Measurements from ENCODE around the gene SPTBN4.

Gene SPTBN4

DNA sequence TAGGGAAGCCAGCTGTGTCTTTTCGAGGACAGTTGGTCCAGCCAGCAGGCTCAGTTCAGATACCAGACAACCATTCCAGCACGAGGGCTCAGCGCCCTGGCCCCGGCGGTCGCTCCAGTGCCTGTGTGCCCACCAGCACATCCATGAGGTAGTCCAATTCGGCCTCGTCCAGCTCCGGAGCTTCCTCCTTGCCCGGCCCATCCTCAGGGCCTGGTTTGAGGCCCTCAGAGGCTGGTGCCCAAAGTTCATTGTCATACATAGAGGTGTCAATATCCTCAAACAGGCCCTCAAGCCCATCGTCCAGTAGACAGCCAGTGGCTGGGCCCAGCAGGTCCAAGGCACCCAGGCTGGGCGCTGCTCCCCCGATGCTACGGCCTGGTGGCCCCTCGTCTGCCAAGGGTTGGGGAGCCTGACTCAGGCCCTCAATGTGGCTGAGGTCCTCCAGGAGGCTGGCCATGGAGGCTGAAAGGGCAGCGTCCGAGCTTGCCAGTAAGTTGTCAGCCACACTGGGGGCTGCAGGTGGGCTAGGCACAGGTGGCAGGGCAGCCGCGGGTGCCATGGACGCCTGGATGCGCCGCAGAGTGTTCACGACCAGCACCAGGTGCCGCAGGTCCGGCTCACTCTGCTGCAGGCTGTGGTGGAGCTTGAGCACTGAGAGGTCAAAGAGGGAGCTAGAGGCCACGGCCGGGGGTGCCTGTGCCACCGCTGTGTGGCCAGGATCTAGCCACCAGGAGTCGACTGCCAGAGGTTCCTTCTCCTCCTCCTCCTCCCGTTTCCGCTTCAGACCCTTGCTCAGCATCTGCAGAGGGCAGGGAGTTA is 43.8 kb upstream of the SPTBN4 start:
- Histone ChIP-seq H3K18ac (ENCODE audit: low read length) (peak overlapping the region; percentile 65), H3K27ac (replicated peaks; ENCODE audit: low read length) (no peak overlapping the region), H2AK5ac (ENCODE audit: low read depth, low read length) (peak overlapping the region; percentile 43), H3K27me3 (ENCODE audit: control insufficient read depth in 3 of 3, insufficient read depth in 3 of 3, low read depth in 1 of 3, low read length in 3 of 3) (no peaks in the 10 kb centered on the region), H3K4me3 (ENCODE audit: low read length in 2 of 2) (no peak overlapping the region), H2BK15ac (ENCODE audit: low read length) (peak overlapping the region; percentile 87), H3K36me3 (replicated peaks in 1 of 2; ENCODE audit: control insufficient read depth in 2 of 2, insufficient read depth in 2 of 2, low read length in 2 of 2) (peaks cover 1 to 14% of the 10 kb centered on the region in 2 donors), H3K9me3 (replicated peaks in 1 of 2; ENCODE audit: control insufficient read depth in 2 of 2, insufficient read depth in 1 of 2, low read depth in 1 of 2, low read length in 2 of 2) (no peaks in the 10 kb centered on the region), H4K91ac (ENCODE audit: low read depth, low read length, poor library complexity) (peak overlapping the region; percentile 32), H3K4ac (ENCODE audit: low read length) (no peak overlapping the region), H2BK12ac (ENCODE audit: low read length) (peak overlapping the region; percentile 28), H2BK120ac (ENCODE audit: low read depth, low read length) (no peak overlapping the region), H3K4me1 (ENCODE audit: control insufficient read depth in 2 of 2, insufficient read depth in 1 of 2, low read depth in 1 of 2, low read length in 2 of 2) (peaks cover 3 to 5% of the 10 kb centered on the region in 2 donors), H3K9ac (ENCODE audit: low read depth, low read length, poor library complexity) (peak overlapping the region; percentile 10), H3K79me1 (ENCODE audit: low read depth, low read length) (peaks cover 2% of the 10 kb centered on the region), H3K23ac (ENCODE audit: low read depth, low read length, poor library complexity) (peak overlapping the region; percentile 76), H2BK5ac (ENCODE audit: low read length) (no peak overlapping the region), H3K4me2 (ENCODE audit: insufficient read depth, low read length, poor library complexity, severe bottlenecking) (no peak overlapping the region), H3K14ac (ENCODE audit: low read length) (no peak overlapping the region), H2AFZ (ENCODE audit: low read length) (no peak overlapping the region), H4K8ac (ENCODE audit: low read depth, low read length) (no peak overlapping the region)
- no CpG with 5 or more reads among the region's 31 CpGs for WGBS, 2 donors (ENCODE audit: extremely low coverage in 2 of 2, insufficient read length in 2 of 2, insufficient replicate concordance in 1 of 2)
- DNase-seq (ENCODE audit: low spot score): no peak

DNA sequence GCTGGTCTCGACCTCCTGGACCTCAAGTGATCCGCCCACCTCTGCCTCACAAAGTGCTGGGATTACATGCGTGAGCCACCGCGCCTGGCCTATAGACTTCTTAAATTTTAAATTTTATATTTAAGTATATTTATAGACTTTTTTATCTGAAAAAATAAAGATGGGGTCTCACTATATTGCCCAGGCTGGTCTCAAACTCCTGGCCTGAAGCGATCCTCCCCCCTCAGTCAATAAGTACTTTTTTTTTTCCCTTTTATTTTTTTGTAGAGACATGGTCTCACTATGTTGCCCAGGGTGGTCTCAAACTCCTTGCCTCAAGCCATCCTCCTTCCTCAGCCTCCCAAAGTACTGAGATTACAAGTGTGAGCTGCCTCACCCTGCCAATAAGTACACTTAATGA is 42.9 kb upstream of the SPTBN4 start:
- no peak overlapping the region for H2BK15ac ChIP-seq (ENCODE audit: low read length)
- no peak for DNase-seq (ENCODE audit: low spot score)
- no peak overlapping the region for H4K91ac ChIP-seq (ENCODE audit: low read depth, low read length, poor library complexity)
- H3K14ac ChIP-seq (ENCODE audit: low read length): no peak overlapping the region
- peaks cover 1 to 14% of the 10 kb centered on the region in 2 donors for H3K36me3 ChIP-seq (replicated peaks in 1 of 2; ENCODE audit: control insufficient read depth in 2 of 2, insufficient read depth in 2 of 2, low read length in 2 of 2)
- no peak overlapping the region for H2AK5ac ChIP-seq (ENCODE audit: low read depth, low read length)
- H3K9me3 ChIP-seq (replicated peaks in 1 of 2; ENCODE audit: control insufficient read depth in 2 of 2, insufficient read depth in 1 of 2, low read depth in 1 of 2, low read length in 2 of 2): no peaks in the 10 kb centered on the region
- no peak overlapping the region for H3K18ac ChIP-seq (ENCODE audit: low read length)
- H2BK5ac ChIP-seq (ENCODE audit: low read length): no peak overlapping the region
- no peak overlapping the region for H2BK120ac ChIP-seq (ENCODE audit: low read depth, low read length)
- H2BK12ac ChIP-seq (ENCODE audit: low read length): no peak overlapping the region
- H3K79me1 ChIP-seq (ENCODE audit: low read depth, low read length): peaks cover 2% of the 10 kb centered on the region
- no peak overlapping the region for H3K23ac ChIP-seq (ENCODE audit: low read depth, low read length, poor library complexity)
- H3K4me1 ChIP-seq (ENCODE audit: control insufficient read depth in 2 of 2, insufficient read depth in 1 of 2, low read depth in 1 of 2, low read length in 2 of 2): peaks cover 3 to 5% of the 10 kb centered on the region in 2 donors
- H3K4me2 ChIP-seq (ENCODE audit: insufficient read depth, low read length, poor library complexity, severe bottlenecking): no peak overlapping the region
- no peak overlapping the region for H3K4me3 ChIP-seq (ENCODE audit: low read length in 2 of 2)
- no peak overlapping the region for H3K9ac ChIP-seq (ENCODE audit: low read depth, low read length, poor library complexity)
- no CpG with 5 or more reads among the region's 6 CpGs for WGBS, 2 donors (ENCODE audit: extremely low coverage in 2 of 2, insufficient read length in 2 of 2, insufficient replicate concordance in 1 of 2)
- no peak overlapping the region for H2AFZ ChIP-seq (ENCODE audit: low read length)
- no peak overlapping the region for H4K8ac ChIP-seq (ENCODE audit: low read depth, low read length)
- no peaks in the 10 kb centered on the region for H3K27me3 ChIP-seq (ENCODE audit: control insufficient read depth in 3 of 3, insufficient read depth in 3 of 3, low read depth in 1 of 3, low read length in 3 of 3)
- no peak overlapping the region for H3K4ac ChIP-seq (ENCODE audit: low read length)
- H3K27ac ChIP-seq (replicated peaks; ENCODE audit: low read length): no peak overlapping the region

DNA sequence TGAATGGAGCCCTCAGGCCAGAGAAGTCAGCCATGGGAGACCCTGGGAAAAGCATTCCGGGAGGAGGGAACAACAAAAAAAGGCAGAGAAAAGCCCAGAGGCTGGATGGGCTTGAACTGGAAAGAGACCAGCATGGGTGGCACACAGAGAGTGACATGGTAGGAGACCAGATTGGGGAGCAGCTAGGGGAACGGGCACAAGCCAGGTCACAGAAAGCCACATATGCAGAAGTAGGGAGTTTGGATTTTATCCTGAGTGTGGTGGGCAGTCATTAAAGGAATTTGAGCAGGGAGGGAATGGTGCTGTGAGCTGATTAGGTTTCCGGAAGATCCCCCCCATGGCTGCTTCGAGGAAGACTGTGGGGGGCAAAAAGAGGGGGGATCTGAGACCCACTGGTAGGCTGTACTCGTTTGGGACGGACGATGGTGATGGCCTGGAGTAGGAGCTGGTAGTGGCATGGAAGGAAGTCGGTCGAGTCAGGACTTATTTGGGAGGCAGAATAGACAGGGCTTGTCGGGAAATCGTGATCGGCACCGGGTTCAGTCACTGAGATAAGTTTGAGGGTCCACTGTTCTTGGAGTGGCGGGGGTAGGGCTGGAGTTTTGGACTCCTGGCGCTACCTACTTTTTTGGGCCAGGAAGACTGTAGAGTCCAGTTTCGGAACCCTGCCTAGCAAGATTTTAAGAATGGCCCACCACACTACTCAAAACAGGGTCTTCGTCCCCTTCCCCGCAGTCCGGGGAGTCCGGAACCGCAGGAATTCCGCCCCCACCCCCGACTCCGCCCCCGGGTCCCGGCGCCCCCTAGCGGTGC is 42.0 kb upstream of the SPTBN4 start:
- H4K8ac ChIP-seq (ENCODE audit: low read depth, low read length): no peak overlapping the region
- H4K91ac ChIP-seq (ENCODE audit: low read depth, low read length, poor library complexity): no peak overlapping the region
- H3K9ac ChIP-seq (ENCODE audit: low read depth, low read length, poor library complexity): peak overlapping the region; percentile 85
- DNase-seq (ENCODE audit: low spot score): no peak
- H3K36me3 ChIP-seq (replicated peaks in 1 of 2; ENCODE audit: control insufficient read depth in 2 of 2, insufficient read depth in 2 of 2, low read length in 2 of 2): peaks cover 1 to 14% of the 10 kb centered on the region in 2 donors
- no peak overlapping the region for H2BK12ac ChIP-seq (ENCODE audit: low read length)
- peak overlapping the region; percentile 76 for H3K4me2 ChIP-seq (ENCODE audit: insufficient read depth, low read length, poor library complexity, severe bottlenecking)
- no peak overlapping the region for H3K14ac ChIP-seq (ENCODE audit: low read length)
- H3K23ac ChIP-seq (ENCODE audit: low read depth, low read length, poor library complexity): peak overlapping the region; percentile 14
- H2BK5ac ChIP-seq (ENCODE audit: low read length): peak overlapping the region; percentile 98
- no peaks in the 10 kb centered on the region for H3K27me3 ChIP-seq (ENCODE audit: control insufficient read depth in 3 of 3, insufficient read depth in 3 of 3, low read depth in 1 of 3, low read length in 3 of 3)
- H2AFZ ChIP-seq (ENCODE audit: low read length): peak overlapping the region; percentile 96
- peak overlapping the region; percentile 60 for H2BK15ac ChIP-seq (ENCODE audit: low read length)
- peaks cover 2% of the 10 kb centered on the region for H3K79me1 ChIP-seq (ENCODE audit: low read depth, low read length)
- H3K27ac ChIP-seq (replicated peaks; ENCODE audit: low read length): peak overlapping the region; percentile 91
- peak overlapping the region; percentile 81 to 89 for H3K4me3 ChIP-seq (ENCODE audit: low read length in 2 of 2)
- H2AK5ac ChIP-seq (ENCODE audit: low read depth, low read length): peak overlapping the region; percentile 63
- H2BK120ac ChIP-seq (ENCODE audit: low read depth, low read length): peak overlapping the region; percentile 88
- WGBS, 2 donors (ENCODE audit: extremely low coverage in 2 of 2, insufficient read length in 2 of 2, insufficient replicate concordance in 1 of 2): no CpG with 5 or more reads among the region's 28 CpGs
- peaks cover 3 to 5% of the 10 kb centered on the region in 2 donors for H3K4me1 ChIP-seq (ENCODE audit: control insufficient read depth in 2 of 2, insufficient read depth in 1 of 2, low read depth in 1 of 2, low read length in 2 of 2)
- no peak overlapping the region for H3K4ac ChIP-seq (ENCODE audit: low read length)
- H3K9me3 ChIP-seq (replicated peaks in 1 of 2; ENCODE audit: control insufficient read depth in 2 of 2, insufficient read depth in 1 of 2, low read depth in 1 of 2, low read length in 2 of 2): no peaks in the 10 kb centered on the region
- peak overlapping the region; percentile 76 for H3K18ac ChIP-seq (ENCODE audit: low read length)

All from neuronal stem cell (in vitro differentiated cells).